Measurements from ENCODE around the gene ANP32A. TPM values are rescaled to one million over a fixed set of nuclear protein-coding genes. Genes with fewer than 3 reads are reported as not detected.

Gene ANP32A
- total and polyA plus RNA-seq, 2 donors (not counting 1 experiment from before 2014, with no cell fraction given), result 47.7 to 53.1 TPM

GRCh38 chr15:68733666-68734065 lies 87.0 kb downstream of the ANP32A start:
- Histone ChIP-seq H2AFZ (ENCODE audit: low read length) (no peak overlapping the region), H3K36me3 (ENCODE audit: control insufficient read depth, insufficient read depth, low read length) (no peaks in the 10 kb centered on the region), H3K27ac (ENCODE audit: insufficient read depth, low read length) (no peak overlapping the region), H3K79me2 (ENCODE audit: control insufficient read depth, insufficient read depth, low read length) (no peaks in the 10 kb centered on the region), H4K20me1 (ENCODE audit: control insufficient read depth, extremely low read depth, insufficient read depth, low read length) (no peaks in the 10 kb centered on the region), H3K4me3 (replicated peaks in 1 of 4; ENCODE audit: control extremely low read depth in 1 of 4, insufficient read depth in 1 of 4, low read depth in 3 of 4, low read length in 4 of 4) (no peak overlapping the region), H3K4me2 (ENCODE audit: extremely low read depth, insufficient read depth, low read length) (no peak overlapping the region), H3K9me3 (ENCODE audit: control insufficient read depth, insufficient read depth, low read depth, low read length) (no peaks in the 10 kb centered on the region), H3K9ac (ENCODE audit: insufficient read depth, low read length) (no peak overlapping the region), H3K4me1 (ENCODE audit: control insufficient read depth, extremely low read depth, insufficient read depth, low read length) (no peaks in the 10 kb centered on the region), H3K27me3 (ENCODE audit: control insufficient read depth, insufficient read depth, low read length) (no peaks in the 10 kb centered on the region)
- no peak for DNase-seq (ENCODE audit: low read depth in 2 of 2)
- TF ChIP-seq CTCF (conservative IDR thresholded peaks at IDR 0.05 in 1 of 2, IDR thresholded peaks at IDR 0.05 in 1 of 2; ENCODE audit: low read depth in 1 of 2, low read length in 2 of 2), result no peak
- no peak for TF ChIP-seq EZH2 (IDR thresholded peaks at IDR 0.05; ENCODE audit: low read length, missing control alignments)

GRCh38 chr15:68732451-68732850 lies 88.2 kb downstream of the ANP32A start:
- Histone ChIP-seq H3K4me1 (ENCODE audit: control insufficient read depth, extremely low read depth, insufficient read depth, low read length) (no peaks in the 10 kb centered on the region), H3K27me3 (ENCODE audit: control insufficient read depth, insufficient read depth, low read length) (no peaks in the 10 kb centered on the region), H3K27ac (ENCODE audit: insufficient read depth, low read length) (no peak overlapping the region), H3K79me2 (ENCODE audit: control insufficient read depth, insufficient read depth, low read length) (no peaks in the 10 kb centered on the region), H4K20me1 (ENCODE audit: control insufficient read depth, extremely low read depth, insufficient read depth, low read length) (no peaks in the 10 kb centered on the region), H3K4me3 (replicated peaks in 1 of 4; ENCODE audit: control extremely low read depth in 1 of 4, insufficient read depth in 1 of 4, low read depth in 3 of 4, low read length in 4 of 4) (no peak overlapping the region), H2AFZ (ENCODE audit: low read length) (no peak overlapping the region), H3K9me3 (ENCODE audit: control insufficient read depth, insufficient read depth, low read depth, low read length) (no peaks in the 10 kb centered on the region), H3K36me3 (ENCODE audit: control insufficient read depth, insufficient read depth, low read length) (no peaks in the 10 kb centered on the region), H3K4me2 (ENCODE audit: extremely low read depth, insufficient read depth, low read length) (no peak overlapping the region), H3K9ac (ENCODE audit: insufficient read depth, low read length) (no peak overlapping the region)
- DNase-seq (ENCODE audit: low read depth in 2 of 2), result no peak
- TF ChIP-seq EZH2 (IDR thresholded peaks at IDR 0.05; ENCODE audit: low read length, missing control alignments) (no peak), CTCF (conservative IDR thresholded peaks at IDR 0.05 in 1 of 2, IDR thresholded peaks at IDR 0.05 in 1 of 2; ENCODE audit: low read depth in 1 of 2, low read length in 2 of 2) (no peak)

GRCh38 chr15:68730976-68731897 lies 89.5 kb downstream of the ANP32A start:
- no peak for DNase-seq (ENCODE audit: low read depth in 2 of 2)
- Histone ChIP-seq H3K4me2 (ENCODE audit: extremely low read depth, insufficient read depth, low read length) (no peak overlapping the region), H3K36me3 (ENCODE audit: control insufficient read depth, insufficient read depth, low read length) (no peaks in the 10 kb centered on the region), H4K20me1 (ENCODE audit: control insufficient read depth, extremely low read depth, insufficient read depth, low read length) (no peaks in the 10 kb centered on the region), H3K9me3 (ENCODE audit: control insufficient read depth, insufficient read depth, low read depth, low read length) (no peaks in the 10 kb centered on the region), H3K27me3 (ENCODE audit: control insufficient read depth, insufficient read depth, low read length) (no peaks in the 10 kb centered on the region), H3K9ac (ENCODE audit: insufficient read depth, low read length) (no peak overlapping the region), H3K27ac (ENCODE audit: insufficient read depth, low read length) (no peak overlapping the region), H2AFZ (ENCODE audit: low read length) (no peak overlapping the region), H3K4me3 (replicated peaks in 1 of 4; ENCODE audit: control extremely low read depth in 1 of 4, insufficient read depth in 1 of 4, low read depth in 3 of 4, low read length in 4 of 4) (no peak overlapping the region), H3K79me2 (ENCODE audit: control insufficient read depth, insufficient read depth, low read length) (no peaks in the 10 kb centered on the region), H3K4me1 (ENCODE audit: control insufficient read depth, extremely low read depth, insufficient read depth, low read length) (no peaks in the 10 kb centered on the region)
- no peak for TF ChIP-seq CTCF (conservative IDR thresholded peaks at IDR 0.05 in 1 of 2, IDR thresholded peaks at IDR 0.05 in 1 of 2; ENCODE audit: low read depth in 1 of 2, low read length in 2 of 2)
- no peak for TF ChIP-seq EZH2 (IDR thresholded peaks at IDR 0.05; ENCODE audit: low read length, missing control alignments)
